H1 (cell line): Measurements from ENCODE around the gene WNT9B. TPM values are rescaled to one million over a fixed set of nuclear protein-coding genes. Genes with fewer than 3 reads are reported as not detected.

ENCODE experiments used
- CTCF ChIA-PET: fragments of 300-600 bp; sonication (Branson Sonifier 250); formaldehyde crosslinking; loops from one replicate; lab custom pipeline; 2021; ENCODE audit not compliant: partially characterized antibody; lab: Charles Lee
- POLR2A ChIA-PET: fragments of 300-600 bp; sonication (Branson Sonifier 250); formaldehyde crosslinking; loops from one replicate; lab custom pipeline; 2021; ENCODE audit warnings: inconsistent platforms; ENCODE audit not compliant: partially characterized antibody; lab: Charles Lee
- DNase-seq, 2 experiments: peaks; one replicate each; pipeline versions ENCODE4 v3.0.0 to v3.0.0-alpha.2; 2010 to 2022; ENCODE audit warnings: low spot score in 2 of 2, low read depth in 1 of 2, mixed read lengths in 1 of 2
- FAIRE-seq: peaks from 2 replicates; lab custom pipeline; 2011; peaks lifted over from hg19 to GRCh38; lab: Jason Lieb, UNC
- H2AFZ ChIP-seq: 2 replicates; pipeline ENCODE4 v1.8.1; 2012; ENCODE audit warnings: low read length, inconsistent platforms
- H2AK5ac ChIP-seq: 2 replicates; pipeline ENCODE4 v1.6.1; 2013; ENCODE audit warnings: low read depth, low read length
- H2BK120ac ChIP-seq: replicated peaks from 2 replicates; pipeline ENCODE3; 2013; ENCODE audit warnings: low read depth, low read length, inconsistent platforms
- H2BK12ac ChIP-seq: 2 replicates; pipeline ENCODE4 v1.6.1; 2013; ENCODE audit warnings: low read depth, low read length
- H2BK15ac ChIP-seq: 2 replicates; pipeline ENCODE4 v1.6.1; 2013; ENCODE audit warnings: low read length
- H2BK20ac ChIP-seq: 2 replicates; pipeline ENCODE4 v1.6.1; 2013; ENCODE audit warnings: low read length
- H2BK5ac ChIP-seq: 2 replicates; pipeline ENCODE4 v1.6.1; 2013; ENCODE audit warnings: low read depth, low read length
- H3K14ac ChIP-seq: 2 replicates; pipeline ENCODE4 v1.6.1; 2013; ENCODE audit warnings: inconsistent platforms; ENCODE audit not compliant: insufficient read length
- H3K18ac ChIP-seq: 2 replicates; pipeline ENCODE4 v1.6.1; 2013; ENCODE audit warnings: low read length; ENCODE audit errors: extremely low read depth
- H3K23ac ChIP-seq: 2 replicates; pipeline ENCODE4 v1.6.1; 2013; ENCODE audit warnings: inconsistent platforms; ENCODE audit not compliant: insufficient read length
- H3K23me2 ChIP-seq: 2 replicates; pipeline ENCODE4 v1.6.1; 2013; ENCODE audit warnings: low read depth, low read length
- H3K27ac ChIP-seq: 2 replicates; pipeline ENCODE4 v1.6.1; 2011; ENCODE audit warnings: low read depth, low read length, inconsistent platforms
- H3K27me3 ChIP-seq, 4 experiments: replicated peaks in 1 of 4; 1 replicate in 1 of 4; 2 replicates in 3 of 4; pipeline versions ENCODE4 v1.6.1 to v1.8.1; 2011 to 2013; ENCODE audit warnings: low read length in 3 of 4, mild to moderate bottlenecking in 3 of 4, inconsistent platforms in 2 of 4, mixed read lengths in 2 of 4, moderate library complexity in 1 of 4; ENCODE audit not compliant: control insufficient read depth in 3 of 4, insufficient read depth in 3 of 4; ENCODE audit errors: extremely low read depth in 1 of 4
- H3K36me3 ChIP-seq, 4 experiments: 2 replicates each; pipeline versions ENCODE4 v1.6.1 to v1.8.1; 2011 to 2013; ENCODE audit warnings: mild to moderate bottlenecking in 4 of 4, low read length in 3 of 4, moderate library complexity in 2 of 4, control low read depth in 1 of 4, inconsistent platforms in 1 of 4; ENCODE audit not compliant: insufficient read depth in 4 of 4, control insufficient read depth in 2 of 4
- H3K4ac ChIP-seq: replicated peaks from 2 replicates; pipeline ENCODE3; 2013; ENCODE audit warnings: low read length, low read depth, mixed read lengths, inconsistent platforms; ENCODE audit not compliant: insufficient read length
- H3K4me1 ChIP-seq, 4 experiments: replicated peaks in 1 of 4; 1 replicate in 1 of 4; 2 replicates in 3 of 4; pipeline versions ENCODE4 v1.6.1 to v1.8.1; 2011 to 2013; ENCODE audit warnings: low read length in 3 of 4, inconsistent platforms in 2 of 4, mixed read lengths in 1 of 4; ENCODE audit not compliant: insufficient read depth in 4 of 4, control insufficient read depth in 3 of 4
- H3K4me2 ChIP-seq, 2 experiments: 2 replicates each; pipeline versions ENCODE4 v1.6.1 to v1.8.1; 2011 to 2013; ENCODE audit warnings: low read depth in 2 of 2, low read length in 2 of 2, control low read depth in 1 of 2, inconsistent platforms in 1 of 2, mild to moderate bottlenecking in 1 of 2; ENCODE audit not compliant: insufficient read depth in 1 of 2
- H3K4me3 ChIP-seq, 4 experiments: fragments of 200-600, 300-600 bp in 1 of 4; sonication (generic), shearing (Covaris generic), sonication (Bioruptor Twin) in 1 of 4; 2 replicates each; pipeline versions ENCODE4 v1.5.1 to v1.8.1; 2011 to 2016; ENCODE audit warnings: low read length in 4 of 4, low read depth in 3 of 4, control low read depth in 2 of 4, inconsistent platforms in 2 of 4, mild to moderate bottlenecking in 2 of 4, mixed read lengths in 1 of 4, moderate library complexity in 1 of 4; ENCODE audit not compliant: insufficient read depth in 2 of 4; ENCODE audit errors: extremely low read depth in 1 of 4
- H3K56ac ChIP-seq: replicated peaks from 2 replicates; pipeline ENCODE3; 2013; ENCODE audit warnings: low read depth, mild to moderate bottlenecking, mixed read lengths, low read length, inconsistent platforms; ENCODE audit not compliant: insufficient read length
- H3K79me1 ChIP-seq: 2 replicates; pipeline ENCODE4 v1.6.1; 2013; ENCODE audit warnings: low read depth, low read length, control low read depth
- H3K79me2 ChIP-seq, 2 experiments: 2 replicates each; pipeline versions ENCODE4 v1.6.1 to v1.8.1; 2012 to 2013; ENCODE audit warnings: low read length in 2 of 2, mild to moderate bottlenecking in 2 of 2, inconsistent platforms in 1 of 2; ENCODE audit not compliant: insufficient read depth in 2 of 2, control insufficient read depth in 1 of 2
- H3K9ac ChIP-seq, 4 experiments: replicated peaks in 1 of 4; 1 replicate in 1 of 4; 2 replicates in 3 of 4; pipeline versions ENCODE4 v1.6.1 to v1.8.1; 2011 to 2013; ENCODE audit warnings: low read depth in 3 of 4, low read length in 3 of 4, control low read depth in 2 of 4, mild to moderate bottlenecking in 2 of 4, moderate library complexity in 2 of 4, inconsistent platforms in 1 of 4; ENCODE audit errors: extremely low read depth in 1 of 4
- H3K9me3 ChIP-seq, 2 experiments: 2 replicates each; pipeline versions ENCODE4 v1.6.1 to v1.8.1; 2012 to 2013; ENCODE audit warnings: mild to moderate bottlenecking in 2 of 2, moderate library complexity in 2 of 2, control low read depth in 1 of 2, inconsistent platforms in 1 of 2, low read depth in 1 of 2, low read length in 1 of 2, mixed read lengths in 1 of 2; ENCODE audit not compliant: insufficient read depth in 2 of 2
- H4K20me1 ChIP-seq, 2 experiments: replicated peaks in 1 of 2; 2 replicates each; pipeline versions ENCODE3 to v1.8.1; 2011 to 2013; ENCODE audit warnings: inconsistent platforms in 2 of 2, low read length in 2 of 2, mild to moderate bottlenecking in 1 of 2; ENCODE audit not compliant: insufficient read depth in 2 of 2, control insufficient read depth in 1 of 2
- H4K5ac ChIP-seq: 2 replicates; pipeline ENCODE4 v1.6.1; 2013; ENCODE audit warnings: low read length, low read depth, mixed read lengths, inconsistent platforms; ENCODE audit not compliant: insufficient read length
- H4K8ac ChIP-seq: 2 replicates; pipeline ENCODE4 v1.8.0; 2013; ENCODE audit warnings: mild to moderate bottlenecking, moderate library complexity, low read length, inconsistent platforms; ENCODE audit not compliant: insufficient read depth; ENCODE audit errors: extremely low read depth
- H4K91ac ChIP-seq: replicated peaks from 2 replicates; pipeline ENCODE3; 2013; ENCODE audit warnings: low read length, mixed read lengths, inconsistent platforms; ENCODE audit not compliant: insufficient read length
- ATF3 ChIP-seq: IDR thresholded peaks from 2 replicates; pipeline ENCODE4 v1.6.1; 2011; ENCODE audit warnings: low read depth, mild to moderate bottlenecking, low read length; ENCODE audit not compliant: insufficient read depth
- CBX8 ChIP-seq: fragments of 300-800, 300-1000 bp; sonication (generic); IDR thresholded peaks from 2 replicates; pipeline ENCODE4 v1.7.1; 2016; ENCODE audit warnings: low read depth, low read length, borderline replicate concordance
- CTCF ChIP-seq, 3 experiments: IDR thresholded peaks; 1 replicate in 2 of 3; 2 replicates in 1 of 3; pipeline versions ENCODE4 v1.5.1 to v1.6.1; 2011; ENCODE audit warnings: low read length in 3 of 3, mild to moderate bottlenecking in 3 of 3, inconsistent platforms in 2 of 3, low read depth in 1 of 3, moderate library complexity in 1 of 3; ENCODE audit not compliant: insufficient read depth in 1 of 3; ENCODE audit errors: control extremely low read depth in 1 of 3
- SIN3A ChIP-seq, 2 experiments: IDR thresholded peaks in 1 of 2; conservative IDR thresholded peaks in 1 of 2; 2 replicates each; pipeline ENCODE4 v1.6.1; 2011 to 2012; ENCODE audit warnings: low read length in 2 of 2, improper control_type of control experiment in 1 of 2, low read depth in 1 of 2, mild to moderate bottlenecking in 1 of 2
- TAF7 ChIP-seq: optimal IDR thresholded peaks from 2 replicates; pipeline ENCODE3; 2011; ENCODE audit warnings: low read depth, mild to moderate bottlenecking, inconsistent platforms, low read length, moderate library complexity, borderline replicate concordance
- TBP ChIP-seq: IDR thresholded peaks from 2 replicates; pipeline ENCODE4 v1.6.1; 2011; ENCODE audit warnings: low read depth, low read length, improper control_type of control experiment
- YY1 ChIP-seq: IDR thresholded peaks from 2 replicates; pipeline ENCODE4 v1.6.1; 2011; ENCODE audit warnings: low read depth, mild to moderate bottlenecking, low read length
- WGBS, 2 experiments: shearing (Covaris generic) in 1 of 2; methylation state at CpG; one replicate each; pipeline versions ENCODE4 v1.1.6 to v1.1.7; 2013 to 2015; ENCODE audit warnings: low lambda C conversion rate in 2 of 2, mixed read lengths in 2 of 2, inconsistent platforms in 1 of 2, low coverage in 1 of 2, missing lambda C conversion rate in 1 of 2; ENCODE audit not compliant: insufficient replicate concordance in 2 of 2, insufficient coverage in 1 of 2, insufficient read length in 1 of 2; ENCODE audit errors: extremely low coverage in 1 of 2, missing lambda C conversion rate in 1 of 2; 5-methylcytosine and 5-hydroxymethylcytosine counted together
- polyA plus RNA-seq, 7 experiments: library from polyadenylated mRNA; depleted of rRNA in 3 of 7; stranded (reverse) in 5 of 7; unstranded in 2 of 7; fragments of >200 nt in 5 of 7; fragments of 200-250 nt in 2 of 7; gene quantifications; 1 replicate in 5 of 7; 2 replicates in 1 of 7; 4 replicates in 1 of 7; pipeline versions ENCODE4 v1.2.1 to v1.2.3, GENCODE V29; 2011 to 2013; ENCODE audit warnings: missing spikeins in 2 of 7, mixed read lengths in 2 of 7
- total RNA-seq: library from RNA; stranded (reverse); fragmentation: NEBNext Ultra II Directional; extraction: Animal tissue kit (Norgen Biotek cat#: 25700); gene quantifications from 2 replicates; pipeline ENCODE4 v1.2.1, GENCODE V29; 2021

WNT9B gene
- total and polyA plus RNA-seq, 2 of the 8 experiments (the other 6 are each of a cell fraction or from before 2014, with no cell fraction given), result 0.21 TPM; not detected in 1

- FAIRE-seq, result no peak
- WGBS, 2 experiments, result 85% methylated on average over 2 of the region's 2 CpGs; no CpG with 5 or more reads in 1 of the 2 experiments
- Histone ChIP-seq H2BK5ac (no peak overlapping the region), H3K36me3 (no peaks in the 10 kb centered on the region), H2BK20ac (no peak overlapping the region), H3K56ac (no peak overlapping the region), H4K8ac (no peak overlapping the region), H2BK15ac (no peak overlapping the region), H3K79me1 (no peaks in the 10 kb centered on the region), H4K5ac (no peak overlapping the region), H3K27me3 (peaks cover 0 to 39% (median 15%) of the 10 kb centered on the region in 4 experiments; a peak in 5 of 7 replicates), H3K4me1 (peaks cover 5 to 18% (median 14%) of the 10 kb centered on the region in 4 experiments), H3K9ac (no peak overlapping the region), H3K14ac (no peak overlapping the region), H3K4me2 (no peak overlapping the region), H4K91ac (no peak overlapping the region), H3K23ac (no peak overlapping the region), H3K4ac (no peak overlapping the region), H3K4me3 (no peak overlapping the region), H4K20me1 (peaks cover 0 to 1% of the 10 kb centered on the region in 2 experiments), H3K18ac (no peak overlapping the region), H2AK5ac (no peak overlapping the region), H2BK12ac (no peak overlapping the region), H3K23me2 (no peaks in the 10 kb centered on the region), H2AFZ (no peak overlapping the region), H3K79me2 (no peaks in the 10 kb centered on the region), H3K9me3 (no peaks in the 10 kb centered on the region), H3K27ac (no peak overlapping the region), H2BK120ac (no peak overlapping the region)
- TF ChIP-seq TAF7, result no peak
- no peak for TF ChIP-seq TBP
- no peak for TF ChIP-seq CTCF (IDR thresholded peaks at IDR 0.05; ENCODE audit: control extremely low read depth in 1 of 3, insufficient read depth in 1 of 3, low read depth in 1 of 3, low read length in 3 of 3)
- no peak for TF ChIP-seq CBX8
- 0 out of 2 replicates have a peak, but pooled peaks have one; percentile 3 for TF ChIP-seq ATF3
- TF ChIP-seq YY1, result no peak
- no peak for TF ChIP-seq SIN3A (conservative IDR thresholded peaks at IDR 0.05 in 1 of 2, IDR thresholded peaks at IDR 0.05 in 1 of 2; ENCODE audit: low read depth in 1 of 2, low read length in 2 of 2)
- no peak for DNase-seq
- CTCF ChIA-PET, result interaction anchor here (1.0 to 7.4 kb wide), 11 partner anchors 8 to 108 kb away, joined by 3 to 81 read pairs (median 6); no protein-coding TSS in a partner anchor
- POLR2A ChIA-PET, result interaction anchor here (0.9 to 1.7 kb wide), 3 partner anchors 9 to 110 kb away, joined by 3 to 5 read pairs (median 3); no protein-coding TSS in a partner anchor
Measured at GRCh38 chr17:46833840-46834208, 17.6 kb upstream of the WNT9B start.
